GM12864 (cell line): ENCODE data around the gene LYZL6.
A peak's percentile ranks its signal among the peaks of the same experiment; 100 is the strongest.
"Not testable (repeated sequence)": the region's sequence is repeated elsewhere in the genome, so short reads cannot be mapped to it uniquely, and the experiment has no call there.

Source experiments
- DNase-seq: peaks from one replicate; pipeline ENCODE4 v3.0.0-alpha.2; 2011; ENCODE audit warnings: low read depth
- H3K4me3 ChIP-seq: 2 replicates; pipeline ENCODE4 v1.5.1; 2011; ENCODE audit warnings: mild to moderate bottlenecking, low read depth, low read length, control low read depth
- TF ChIP-seq, protein P1 (sequence below): IDR thresholded peaks from 2 replicates; pipeline ENCODE4 v1.5.1; 2011; ENCODE audit warnings: low read depth, mild to moderate bottlenecking, moderate library complexity, low read length, control low read depth, inconsistent platforms; ENCODE audit errors: missing control alignments

LYZL6 gene

DNA sequence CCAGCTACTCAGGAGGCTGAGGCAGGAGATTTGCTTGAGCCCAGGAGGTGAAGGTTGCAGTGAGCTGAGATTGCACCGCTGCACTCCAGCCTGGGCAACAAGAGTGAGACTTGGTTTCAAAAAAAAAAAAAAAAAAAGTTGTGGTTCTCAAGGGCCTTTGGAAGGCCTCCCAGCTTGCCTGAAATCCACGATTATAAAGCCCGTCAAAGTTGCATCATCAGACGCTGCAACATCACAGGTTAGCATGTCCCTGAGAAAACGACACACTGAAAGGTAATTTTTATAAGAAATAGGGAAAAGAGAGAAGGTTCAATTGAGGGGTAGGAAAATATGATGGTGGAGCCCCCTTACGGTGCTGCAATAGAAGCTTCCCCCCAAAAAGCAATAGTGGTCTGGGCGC is 4.6 kb upstream of the LYZL6 start:
- DNase-seq, result no peak
- TF ChIP-seq, protein P1, sequence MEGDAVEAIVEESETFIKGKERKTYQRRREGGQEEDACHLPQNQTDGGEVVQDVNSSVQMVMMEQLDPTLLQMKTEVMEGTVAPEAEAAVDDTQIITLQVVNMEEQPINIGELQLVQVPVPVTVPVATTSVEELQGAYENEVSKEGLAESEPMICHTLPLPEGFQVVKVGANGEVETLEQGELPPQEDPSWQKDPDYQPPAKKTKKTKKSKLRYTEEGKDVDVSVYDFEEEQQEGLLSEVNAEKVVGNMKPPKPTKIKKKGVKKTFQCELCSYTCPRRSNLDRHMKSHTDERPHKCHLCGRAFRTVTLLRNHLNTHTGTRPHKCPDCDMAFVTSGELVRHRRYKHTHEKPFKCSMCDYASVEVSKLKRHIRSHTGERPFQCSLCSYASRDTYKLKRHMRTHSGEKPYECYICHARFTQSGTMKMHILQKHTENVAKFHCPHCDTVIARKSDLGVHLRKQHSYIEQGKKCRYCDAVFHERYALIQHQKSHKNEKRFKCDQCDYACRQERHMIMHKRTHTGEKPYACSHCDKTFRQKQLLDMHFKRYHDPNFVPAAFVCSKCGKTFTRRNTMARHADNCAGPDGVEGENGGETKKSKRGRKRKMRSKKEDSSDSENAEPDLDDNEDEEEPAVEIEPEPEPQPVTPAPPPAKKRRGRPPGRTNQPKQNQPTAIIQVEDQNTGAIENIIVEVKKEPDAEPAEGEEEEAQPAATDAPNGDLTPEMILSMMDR, result no peak
- no peak overlapping the region for H3K4me3 ChIP-seq

DNA sequence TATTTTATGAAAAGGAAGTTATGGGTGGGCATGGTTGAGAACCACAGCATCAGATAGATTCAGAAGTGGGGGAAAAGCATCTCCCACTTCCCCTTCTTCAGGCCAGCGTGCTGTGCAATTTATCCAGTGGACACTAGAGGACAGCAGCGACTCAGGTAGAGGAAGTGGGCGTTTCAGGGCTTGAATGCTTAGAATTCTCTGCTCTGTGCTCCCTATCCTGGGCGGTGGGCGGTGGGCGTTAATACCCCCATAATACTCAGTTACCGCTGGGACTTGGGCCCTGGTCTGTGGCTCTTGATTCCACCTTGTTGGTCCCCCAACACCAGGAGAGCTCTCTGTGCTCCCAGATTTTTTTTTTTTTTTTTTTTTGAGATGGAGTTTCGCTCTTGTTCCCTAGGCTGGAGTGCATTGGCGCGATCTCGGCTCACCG is 3.7 kb upstream of the LYZL6 start:
- TF ChIP-seq, protein P1, result peak; percentile 90
- DNase-seq, result peak; percentile 18
- no peak overlapping the region for H3K4me3 ChIP-seq

DNA sequence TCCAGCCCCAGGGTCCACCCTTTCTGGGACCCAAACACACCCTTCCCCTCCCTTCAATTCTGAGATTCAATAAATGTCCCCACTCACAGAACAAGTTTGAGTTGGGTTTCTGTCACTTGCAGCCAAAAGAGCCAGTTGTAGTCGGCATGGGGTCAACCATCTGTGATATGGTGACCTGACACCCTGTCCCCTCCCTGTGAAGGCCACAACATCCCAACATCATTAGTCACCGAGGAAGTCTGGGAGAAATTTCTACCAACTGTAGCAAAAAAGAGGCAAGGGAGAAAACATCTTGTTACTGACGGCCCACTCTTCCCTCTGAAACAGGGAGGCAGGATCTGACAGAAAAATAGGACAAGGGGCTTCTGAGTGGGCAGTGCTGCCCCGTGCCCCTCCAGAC is 638 bp upstream of the LYZL6 start:
- H3K4me3 ChIP-seq, result no peak overlapping the region
- TF ChIP-seq, protein P1, result no peak
- DNase-seq, result no peak

DNA sequence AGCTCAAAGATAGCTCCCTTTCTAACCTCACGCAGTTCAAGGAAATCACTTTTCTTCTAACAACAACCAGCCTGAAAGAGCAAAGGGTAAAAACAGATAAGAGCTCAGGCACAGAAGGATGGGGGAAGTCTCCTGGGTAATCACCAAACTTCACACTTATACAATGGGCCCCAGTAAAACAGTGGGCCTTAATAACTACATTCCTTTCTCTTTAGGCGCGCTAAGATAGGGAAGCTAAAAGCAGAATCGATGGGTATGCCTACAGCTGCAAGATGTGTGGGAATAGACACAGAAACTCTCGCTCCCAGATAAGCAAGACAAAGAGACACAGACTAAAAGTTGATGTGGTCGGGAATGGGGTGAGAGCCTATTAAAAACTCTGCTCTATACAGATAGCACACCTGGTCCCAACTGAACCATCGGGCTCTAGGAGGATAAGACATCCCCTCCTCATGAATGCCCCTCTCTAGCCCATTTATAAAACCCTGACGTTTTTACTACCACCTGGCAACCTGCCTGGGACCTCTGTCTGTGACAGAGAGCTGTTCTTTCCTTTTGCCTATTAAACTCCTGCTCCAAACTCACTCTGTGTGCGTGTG is 826 bp downstream of the LYZL6 start:
- TF ChIP-seq, protein P1, result no peak
- no peak overlapping the region for H3K4me3 ChIP-seq
- DNase-seq, result no peak

DNA sequence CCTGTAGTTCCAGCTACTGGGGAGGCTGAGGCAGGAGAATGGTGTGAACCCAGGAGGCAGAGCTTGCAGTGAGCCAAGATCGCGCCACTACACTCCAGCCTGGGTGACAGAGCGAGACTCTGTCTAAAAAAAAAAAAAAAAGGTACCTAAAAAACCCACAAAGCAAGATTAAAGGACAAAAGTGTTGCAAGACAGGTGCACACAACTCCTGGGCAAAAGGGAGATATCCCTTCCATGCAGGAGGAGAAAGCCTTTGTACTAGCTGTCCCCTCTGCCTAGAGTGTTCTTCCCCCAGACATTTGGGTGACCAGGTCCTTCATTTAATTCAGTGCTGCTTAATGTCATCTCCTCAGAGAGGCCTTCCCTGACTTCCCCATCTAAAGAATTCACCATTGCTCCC is 5.0 kb downstream of the LYZL6 start:
- DNase-seq, H3K4me3 ChIP-seq: not testable (repeated sequence)

DNA sequence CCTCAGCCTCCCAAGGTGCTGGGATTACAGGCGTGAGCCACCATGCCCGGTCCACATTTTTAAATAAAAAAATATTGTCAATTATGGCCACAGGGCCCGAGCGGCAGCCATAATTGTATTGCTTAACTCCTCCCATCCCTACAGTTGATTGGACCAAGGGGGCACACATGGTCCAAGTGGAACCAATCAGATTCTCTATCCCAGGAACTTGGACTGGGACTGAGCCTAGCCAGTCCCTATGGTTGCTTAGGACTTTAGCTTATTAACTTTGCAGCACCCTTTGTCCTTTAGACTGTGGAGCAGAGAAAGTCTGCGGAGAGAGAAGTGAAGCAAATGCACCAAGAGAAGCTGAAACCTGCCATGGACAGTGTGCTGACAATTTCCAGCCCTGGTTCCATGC is 7.5 kb downstream of the LYZL6 start:
- H3K4me3 ChIP-seq, result no peak overlapping the region
- DNase-seq, result no peak
- TF ChIP-seq, protein P1, result no peak

DNA sequence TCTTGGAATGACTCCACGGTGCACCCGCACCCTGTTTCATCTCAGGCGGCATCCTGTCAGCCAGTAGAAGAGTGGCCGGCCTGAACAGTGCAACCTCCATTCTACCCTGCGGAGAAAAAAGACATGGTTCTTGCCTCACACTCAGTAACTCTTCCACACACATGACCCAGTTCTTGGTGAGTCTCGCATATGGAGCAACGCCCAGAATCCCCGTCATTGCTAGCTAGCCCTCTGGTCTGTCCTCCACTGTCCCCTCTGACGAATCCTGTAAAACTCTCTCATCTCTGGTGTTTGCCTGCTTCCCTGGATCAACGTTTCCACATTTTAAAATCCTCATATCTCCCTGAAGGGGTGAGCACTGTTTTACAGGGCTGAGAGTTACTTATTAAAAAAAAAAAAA is 8.8 kb downstream of the LYZL6 start:
- TF ChIP-seq, protein P1, result no peak
- no peak for DNase-seq
- no peak overlapping the region for H3K4me3 ChIP-seq
